NCI-H82 treated with DMSO at 0.1 percent for 48 hours (cell line): ENCODE results near the gene D2HGDH.

Experiments
- DNase-seq: peaks from one replicate; lab custom pipeline; 2025; ENCODE audit not compliant: unreplicated experiment; lab: John Stamatoyannopoulos, UW

D2HGDH gene

GRCh38 chr2:241734467-241735208 is at the start of gene D2HGDH:
Gene D2HGDH (plus strand): TSS chr2:241734630. CDS start chr2:241735225, 595 bp downstream.
- peak; percentile 48 for DNase-seq

GRCh38 chr2:241686324-241686649 is 48.1 kb upstream of the D2HGDH start:
- DNase-seq: no peak

- DNase-seq: peak; percentile 86
Measured at GRCh38 chr2:241686650-241687425, 47.6 kb upstream of the D2HGDH start, which contains the start of gene DTYMK. Gene DTYMK (minus strand): TSS chr2:241686815. CDS start chr2:241686783, 32 bp downstream.

GRCh38 chr2:241689306-241689705 is 45.1 kb upstream of the D2HGDH start:
- DNase-seq: no peak

- DNase-seq: no peak
Measured at GRCh38 chr2:241690202-241690717, 44.2 kb upstream of the D2HGDH start.

GRCh38 chr2:241692448-241692847 is 42.0 kb upstream of the D2HGDH start:
- DNase-seq: no peak

GRCh38 chr2:241695651-241696050 is 38.8 kb upstream of the D2HGDH start:
- DNase-seq: no peak

GRCh38 chr2:241701149-241701398 is 33.4 kb upstream of the D2HGDH start:
- DNase-seq: peak; percentile 74

- DNase-seq: peak; percentile 82
Measured at GRCh38 chr2:241701399-241702154, 32.9 kb upstream of the D2HGDH start, which contains the start of gene ING5. Gene ING5 (plus strand): TSS chr2:241702039. CDS start chr2:241702066, 27 bp downstream.

- peak; percentile 49 for DNase-seq
Measured at GRCh38 chr2:241702155-241703031, 32.0 kb upstream of the D2HGDH start.

- no peak for DNase-seq
Measured at GRCh38 chr2:241703032-241703604, 31.3 kb upstream of the D2HGDH start.

GRCh38 chr2:241706537-241706936 is 27.9 kb upstream of the D2HGDH start:
- no peak for DNase-seq

- DNase-seq: no peak
Measured at GRCh38 chr2:241708879-241709278, 25.6 kb upstream of the D2HGDH start.

- no peak for DNase-seq
Measured at GRCh38 chr2:241719093-241719492, 15.3 kb upstream of the D2HGDH start.

GRCh38 chr2:241720099-241720498 is 14.3 kb upstream of the D2HGDH start:
- DNase-seq: no peak

GRCh38 chr2:241720560-241720959 is 13.9 kb upstream of the D2HGDH start:
- no peak for DNase-seq

- no peak for DNase-seq
Measured at GRCh38 chr2:241721852-241722251, 12.6 kb upstream of the D2HGDH start.

- DNase-seq: no peak
Measured at GRCh38 chr2:241722896-241723454, 11.5 kb upstream of the D2HGDH start.

GRCh38 chr2:241724259-241724974 is 10.0 kb upstream of the D2HGDH start:
- DNase-seq: no peak
